ENCODE results near the gene CTIF. TPM values are rescaled to one million over a fixed set of nuclear protein-coding genes. Genes with fewer than 3 reads are reported as not detected.

CTIF gene
- polyA plus RNA-seq, 1 donor from 2014 or later: 50.2 TPM

GRCh38 chr18:48766026-48766425 is 227.2 kb downstream of the CTIF start:
- no peak for TF ChIP-seq REST (IDR thresholded peaks at IDR 0.05; ENCODE audit: borderline replicate concordance)
- no peak for TF ChIP-seq MXI1 (conservative IDR thresholded peaks at IDR 0.05; ENCODE audit: poor library complexity, severe bottlenecking)
- no peak for TF ChIP-seq EP300 (conservative IDR thresholded peaks at IDR 0.05; ENCODE audit: poor library complexity, severe bottlenecking)
- TF ChIP-seq EZH2 (IDR thresholded peaks at IDR 0.05; ENCODE audit: borderline replicate concordance, insufficient read depth, low read length, poor library complexity, severe bottlenecking): no peak
- TF ChIP-seq POLR2AphosphoS5 (IDR thresholded peaks at IDR 0.05): no peak
- no peak for TF ChIP-seq CTCF (IDR thresholded peaks at IDR 0.05; ENCODE audit: poor library complexity, severe bottlenecking)
- TF ChIP-seq TAF1 (IDR thresholded peaks at IDR 0.05; ENCODE audit: low read depth): no peak
- no peak for TF ChIP-seq SMC3 (conservative IDR thresholded peaks at IDR 0.05; ENCODE audit: poor library complexity)
- no peak for TF ChIP-seq RAD21 (conservative IDR thresholded peaks at IDR 0.05)
- no peaks in the 10 kb centered on the region for H3K79me2 ChIP-seq (replicated peaks; ENCODE audit: insufficient read depth, low read length)
- H3K9me2 ChIP-seq (ENCODE audit: insufficient read depth, low read length): no peaks in the 10 kb centered on the region
- no peak overlapping the region for H3K4me3 ChIP-seq (ENCODE audit: low read length)
- no peaks in the 10 kb centered on the region for H3F3A ChIP-seq (ENCODE audit: insufficient read depth, low read length, poor library complexity, severe bottlenecking)
- H3K4me2 ChIP-seq (ENCODE audit: low read length): no peak overlapping the region
- H2AFZ ChIP-seq (ENCODE audit: low read depth, low read length): no peak overlapping the region
- H3K27ac ChIP-seq (ENCODE audit: low read length): no peak overlapping the region
- H3K9ac ChIP-seq (ENCODE audit: low read length): no peak overlapping the region
- H3K36me3 ChIP-seq (ENCODE audit: insufficient read depth, low read length): peaks cover 5% of the 10 kb centered on the region
- no peaks in the 10 kb centered on the region for H4K20me1 ChIP-seq (ENCODE audit: insufficient read depth)
- H3K9me3 ChIP-seq (ENCODE audit: low read length): no peaks in the 10 kb centered on the region
- H3K27me3 ChIP-seq (ENCODE audit: insufficient read depth, low read depth, low read length): no peaks in the 10 kb centered on the region

- Histone ChIP-seq H3K27ac (ENCODE audit: low read length) (no peak overlapping the region), H3K36me3 (ENCODE audit: insufficient read depth, low read length) (peaks cover 5% of the 10 kb centered on the region), H3K9ac (ENCODE audit: low read length) (no peak overlapping the region), H3K9me3 (ENCODE audit: low read length) (no peaks in the 10 kb centered on the region), H3K79me2 (replicated peaks; ENCODE audit: insufficient read depth, low read length) (no peaks in the 10 kb centered on the region), H2AFZ (ENCODE audit: low read depth, low read length) (no peak overlapping the region), H4K20me1 (ENCODE audit: insufficient read depth) (no peaks in the 10 kb centered on the region), H3K9me2 (ENCODE audit: insufficient read depth, low read length) (no peaks in the 10 kb centered on the region), H3K27me3 (ENCODE audit: insufficient read depth, low read depth, low read length) (no peaks in the 10 kb centered on the region), H3K4me3 (ENCODE audit: low read length) (no peak overlapping the region), H3F3A (ENCODE audit: insufficient read depth, low read length, poor library complexity, severe bottlenecking) (no peaks in the 10 kb centered on the region), H3K4me2 (ENCODE audit: low read length) (no peak overlapping the region)
- no peak for TF ChIP-seq MXI1 (conservative IDR thresholded peaks at IDR 0.05; ENCODE audit: poor library complexity, severe bottlenecking)
- no peak for TF ChIP-seq RAD21 (conservative IDR thresholded peaks at IDR 0.05)
Observed at GRCh38 chr18:48766487-48766886, 227.7 kb downstream of the CTIF start.

Measured in neural cell (in vitro differentiated cells).